WTC11 (cell line): ENCODE data around the gene CD70. TPM values are rescaled to one million over a fixed set of nuclear protein-coding genes. Genes with fewer than 3 reads are reported as not detected.

Experiments
- ATAC-seq: fragments of 200-7000 bp; cut with Tn5 transposase; 2 replicates; pipeline ENCODE4 v1.10.0; 2021; ENCODE audit warnings: mild to moderate bottlenecking, moderate library complexity
- CTCF ChIA-PET: fragments of 300-600 bp; sonication (Branson Sonifier 250); formaldehyde crosslinking; loops from one replicate; lab custom pipeline; 2021; ENCODE audit warnings: antibody characterized with exemption; lab: Charles Lee
- POLR2A ChIA-PET: fragments of 350-600 bp; sonication (Branson Sonifier 250); formaldehyde crosslinking; loops from one replicate; lab custom pipeline; 2021; ENCODE audit warnings: antibody characterized with exemption; lab: Charles Lee
- DNase-seq: peaks from one replicate; pipeline ENCODE4 v3.0.0; 2021; ENCODE audit warnings: low spot score
- H3K27ac Mint-ChIP-seq: 2 replicates; pipeline ENCODE4 v1.8.0; 2021; ENCODE audit warnings: mixed read lengths
- H3K27me3 Mint-ChIP-seq: 2 replicates; pipeline ENCODE4 v1.8.0; 2021; ENCODE audit warnings: low read depth, mild to moderate bottlenecking, moderate library complexity, mixed read lengths
- H3K36me3 Mint-ChIP-seq: 2 replicates; pipeline ENCODE4 v1.8.0; 2021; ENCODE audit warnings: mixed read lengths
- H3K4me1 Mint-ChIP-seq: 2 replicates; pipeline ENCODE4 v1.8.0; 2022; ENCODE audit warnings: mixed read lengths
- H3K4me3 Mint-ChIP-seq: 2 replicates; pipeline ENCODE4 v1.8.0; 2021; ENCODE audit warnings: mild to moderate bottlenecking, moderate library complexity, mixed read lengths
- H3K9me3 Mint-ChIP-seq: 2 replicates; pipeline ENCODE4 v1.8.0; 2021; ENCODE audit warnings: mixed read lengths
- ATF2 ChIP-seq: sonication (generic); formaldehyde crosslinking; IDR thresholded peaks from 2 replicates; pipeline ENCODE4 v1.8.1; 2022; ENCODE audit warnings: low read depth, missing genetic modification reagents, borderline replicate concordance
- ATF3 ChIP-seq: sonication (generic); formaldehyde crosslinking; conservative IDR thresholded peaks from 2 replicates; pipeline ENCODE4 v1.8.1; 2022; ENCODE audit warnings: mild to moderate bottlenecking, missing genetic modification reagents
- CREB1 ChIP-seq: sonication (generic); formaldehyde crosslinking; IDR thresholded peaks from 2 replicates; pipeline ENCODE4 v1.8.0; 2023; ENCODE audit warnings: mild to moderate bottlenecking, missing genetic modification reagents
- CREM ChIP-seq: sonication (generic); formaldehyde crosslinking; IDR thresholded peaks from 2 replicates; pipeline ENCODE4 v1.8.1; 2022; ENCODE audit warnings: mild to moderate bottlenecking, missing genetic modification reagents, moderate library complexity
- FOXP1 ChIP-seq: sonication (generic); formaldehyde crosslinking; IDR thresholded peaks from 2 replicates; pipeline ENCODE4 v1.8.0; 2022; ENCODE audit warnings: missing genetic modification reagents, mild to moderate bottlenecking, moderate library complexity, borderline replicate concordance
- JUN ChIP-seq: sonication (generic); formaldehyde crosslinking; IDR thresholded peaks from 2 replicates; pipeline ENCODE4 v1.8.0; 2023; ENCODE audit warnings: mild to moderate bottlenecking, missing genetic modification reagents
- NR2C2 ChIP-seq: sonication (generic); formaldehyde crosslinking; IDR thresholded peaks from 2 replicates; pipeline ENCODE4 v1.8.0; 2022; ENCODE audit warnings: mild to moderate bottlenecking, missing genetic modification reagents
- SP1 ChIP-seq: sonication (generic); formaldehyde crosslinking; conservative IDR thresholded peaks from 2 replicates; pipeline ENCODE4 v1.8.1; 2022; ENCODE audit warnings: missing genetic modification reagents
- TEAD4 ChIP-seq: sonication (generic); formaldehyde crosslinking; IDR thresholded peaks from 2 replicates; pipeline ENCODE4 v1.8.0; 2022; ENCODE audit warnings: mild to moderate bottlenecking, missing genetic modification reagents
- USF1 ChIP-seq: sonication (generic); formaldehyde crosslinking; IDR thresholded peaks from 2 replicates; pipeline ENCODE4 v1.8.0; 2022; ENCODE audit warnings: mild to moderate bottlenecking, missing genetic modification reagents
- ZNF232 ChIP-seq: sonication (generic); formaldehyde crosslinking; IDR thresholded peaks from 2 replicates; pipeline ENCODE4 v1.8.0; 2022; ENCODE audit warnings: mild to moderate bottlenecking, missing genetic modification reagents
- ZNF263 ChIP-seq: sonication (generic); formaldehyde crosslinking; IDR thresholded peaks from 2 replicates; pipeline ENCODE4 v1.8.1; 2022; ENCODE audit warnings: low read depth, mild to moderate bottlenecking, moderate library complexity, missing genetic modification reagents
- ZNF416 ChIP-seq: fragments of 250-450 bp; sonication (Bioruptor Pico); IDR thresholded peaks from 2 replicates; pipeline ENCODE4 v1.9.0; 2021; ENCODE audit warnings: mild to moderate bottlenecking, inconsistent platforms
- ZNF425 ChIP-seq: fragments of 250-450 bp; sonication (Bioruptor Pico); conservative IDR thresholded peaks from 2 replicates; pipeline ENCODE4 v1.9.0; 2021; ENCODE audit warnings: mild to moderate bottlenecking
- total RNA-seq: library from RNA; stranded (reverse); gene quantifications from 3 replicates; pipeline ENCODE4 v1.2.3, GENCODE V29; 2021
- TF ChIP-seq, protein P1 (sequence below): fragments of 250-450 bp; sonication (Bioruptor Pico); IDR thresholded peaks from 2 replicates; pipeline ENCODE4 v2.1.2; 2022; ENCODE audit warnings: mild to moderate bottlenecking, moderate library complexity
- TF ChIP-seq, protein P2 (sequence below): fragments of 250-450 bp; sonication (Bioruptor Pico); IDR thresholded peaks from 2 replicates; pipeline ENCODE4 v1.9.0; 2021; ENCODE audit warnings: mild to moderate bottlenecking
- TF ChIP-seq, protein P3 (sequence below): sonication (generic); formaldehyde crosslinking; IDR thresholded peaks from 2 replicates; pipeline ENCODE4 v1.8.1; 2022; ENCODE audit warnings: mild to moderate bottlenecking, moderate library complexity, missing genetic modification reagents
- TF ChIP-seq, protein P4 (sequence below): sonication (generic); formaldehyde crosslinking; IDR thresholded peaks from 2 replicates; pipeline ENCODE4 v1.8.1; 2022; ENCODE audit warnings: low read depth, mild to moderate bottlenecking, moderate library complexity, missing genetic modification reagents, borderline replicate concordance

Gene CD70
- total RNA-seq, 1 experiment from 2014 or later: 2.1 TPM

GRCh38 chr19:6613711-6614110 lies 22.8 kb upstream of the CD70 start:
- ATAC-seq (no peak), DNase-seq (no peak)
- H3K9me3 Mint-ChIP-seq: peaks cover 49% of the 10 kb centered on the region
- no peak overlapping the region for H3K4me3 Mint-ChIP-seq
- H3K4me1 Mint-ChIP-seq: no peaks in the 10 kb centered on the region
- H3K27ac Mint-ChIP-seq: no peak overlapping the region
- CTCF ChIA-PET: no interaction called here
- peaks cover 24% of the 10 kb centered on the region for H3K27me3 Mint-ChIP-seq
- H3K36me3 Mint-ChIP-seq: peaks cover 25% of the 10 kb centered on the region
- POLR2A ChIA-PET: no interaction called here
- TF ChIP-seq ZNF263 (CRISPR knock-in tag) (no peak), ZNF425 (CRISPR knock-in tag) (no peak), ZNF416 (CRISPR knock-in tag) (no peak), ATF2 (no peak), TEAD4 (no peak), USF1 (CRISPR knock-in tag) (no peak), FOXP1 (CRISPR knock-in tag) (no peak), ATF3 (no peak), JUN (CRISPR knock-in tag) (no peak), NR2C2 (CRISPR knock-in tag) (no peak), CREM (CRISPR knock-in tag) (no peak), ZNF232 (no peak), SP1 (CRISPR knock-in tag) (no peak), CREB1 (CRISPR knock-in tag) (no peak)
- TF ChIP-seq, protein P1, sequence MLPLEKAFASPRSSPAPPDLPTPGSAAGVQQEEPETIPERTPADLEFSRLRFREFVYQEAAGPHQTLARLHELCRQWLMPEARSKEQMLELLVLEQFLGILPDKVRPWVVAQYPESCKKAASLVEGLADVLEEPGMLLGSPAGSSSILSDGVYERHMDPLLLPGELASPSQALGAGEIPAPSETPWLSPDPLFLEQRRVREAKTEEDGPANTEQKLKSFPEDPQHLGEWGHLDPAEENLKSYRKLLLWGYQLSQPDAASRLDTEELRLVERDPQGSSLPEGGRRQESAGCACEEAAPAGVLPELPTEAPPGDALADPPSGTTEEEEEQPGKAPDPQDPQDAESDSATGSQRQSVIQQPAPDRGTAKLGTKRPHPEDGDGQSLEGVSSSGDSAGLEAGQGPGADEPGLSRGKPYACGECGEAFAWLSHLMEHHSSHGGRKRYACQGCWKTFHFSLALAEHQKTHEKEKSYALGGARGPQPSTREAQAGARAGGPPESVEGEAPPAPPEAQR (CRISPR knock-in tag): no peak
- TF ChIP-seq, protein P2, sequence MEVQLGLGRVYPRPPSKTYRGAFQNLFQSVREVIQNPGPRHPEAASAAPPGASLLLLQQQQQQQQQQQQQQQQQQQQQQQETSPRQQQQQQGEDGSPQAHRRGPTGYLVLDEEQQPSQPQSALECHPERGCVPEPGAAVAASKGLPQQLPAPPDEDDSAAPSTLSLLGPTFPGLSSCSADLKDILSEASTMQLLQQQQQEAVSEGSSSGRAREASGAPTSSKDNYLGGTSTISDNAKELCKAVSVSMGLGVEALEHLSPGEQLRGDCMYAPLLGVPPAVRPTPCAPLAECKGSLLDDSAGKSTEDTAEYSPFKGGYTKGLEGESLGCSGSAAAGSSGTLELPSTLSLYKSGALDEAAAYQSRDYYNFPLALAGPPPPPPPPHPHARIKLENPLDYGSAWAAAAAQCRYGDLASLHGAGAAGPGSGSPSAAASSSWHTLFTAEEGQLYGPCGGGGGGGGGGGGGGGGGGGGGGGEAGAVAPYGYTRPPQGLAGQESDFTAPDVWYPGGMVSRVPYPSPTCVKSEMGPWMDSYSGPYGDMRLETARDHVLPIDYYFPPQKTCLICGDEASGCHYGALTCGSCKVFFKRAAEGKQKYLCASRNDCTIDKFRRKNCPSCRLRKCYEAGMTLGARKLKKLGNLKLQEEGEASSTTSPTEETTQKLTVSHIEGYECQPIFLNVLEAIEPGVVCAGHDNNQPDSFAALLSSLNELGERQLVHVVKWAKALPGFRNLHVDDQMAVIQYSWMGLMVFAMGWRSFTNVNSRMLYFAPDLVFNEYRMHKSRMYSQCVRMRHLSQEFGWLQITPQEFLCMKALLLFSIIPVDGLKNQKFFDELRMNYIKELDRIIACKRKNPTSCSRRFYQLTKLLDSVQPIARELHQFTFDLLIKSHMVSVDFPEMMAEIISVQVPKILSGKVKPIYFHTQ (CRISPR knock-in tag): no peak
- TF ChIP-seq, protein P3, sequence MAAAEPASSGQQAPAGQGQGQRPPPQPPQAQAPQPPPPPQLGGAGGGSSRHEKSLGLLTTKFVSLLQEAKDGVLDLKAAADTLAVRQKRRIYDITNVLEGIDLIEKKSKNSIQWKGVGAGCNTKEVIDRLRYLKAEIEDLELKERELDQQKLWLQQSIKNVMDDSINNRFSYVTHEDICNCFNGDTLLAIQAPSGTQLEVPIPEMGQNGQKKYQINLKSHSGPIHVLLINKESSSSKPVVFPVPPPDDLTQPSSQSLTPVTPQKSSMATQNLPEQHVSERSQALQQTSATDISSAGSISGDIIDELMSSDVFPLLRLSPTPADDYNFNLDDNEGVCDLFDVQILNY (CRISPR knock-in tag): no peak
- TF ChIP-seq, protein P4, sequence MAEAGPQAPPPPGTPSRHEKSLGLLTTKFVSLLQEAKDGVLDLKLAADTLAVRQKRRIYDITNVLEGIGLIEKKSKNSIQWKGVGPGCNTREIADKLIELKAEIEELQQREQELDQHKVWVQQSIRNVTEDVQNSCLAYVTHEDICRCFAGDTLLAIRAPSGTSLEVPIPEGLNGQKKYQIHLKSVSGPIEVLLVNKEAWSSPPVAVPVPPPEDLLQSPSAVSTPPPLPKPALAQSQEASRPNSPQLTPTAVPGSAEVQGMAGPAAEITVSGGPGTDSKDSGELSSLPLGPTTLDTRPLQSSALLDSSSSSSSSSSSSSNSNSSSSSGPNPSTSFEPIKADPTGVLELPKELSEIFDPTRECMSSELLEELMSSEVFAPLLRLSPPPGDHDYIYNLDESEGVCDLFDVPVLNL (CRISPR knock-in tag): no peak
